NCI-H146 treated with DMSO at 0.1 percent for 48 hours (cell line): ENCODE measurements around the gene CNOT10.
"Not testable (repeated sequence)": the region's sequence is repeated elsewhere in the genome, so short reads cannot be mapped to it uniquely, and the experiment has no call there.

Experiments
- DNase-seq: peaks from one replicate; lab custom pipeline; 2025; ENCODE audit not compliant: unreplicated experiment; lab: John Stamatoyannopoulos, UW

The CNOT10 gene

GRCh38 chr3:32684800-32685542 is at the start of gene CNOT10:
CNOT10 (plus strand) TSS chr3:32685188; CDS start chr3:32685461, 273 bp downstream.
- DNase-seq: peak; percentile 86

- DNase-seq: no peak
These were observed 44.0 kb upstream of the CNOT10 start for GRCh38 chr3:32640939-32641338.

- DNase-seq: no peak
These were observed 43.6 kb upstream of the CNOT10 start for GRCh38 chr3:32641356-32641755.

GRCh38 chr3:32643354-32643753 is 41.6 kb upstream of the CNOT10 start:
- DNase-seq: no peak

GRCh38 chr3:32643816-32644215 is 41.2 kb upstream of the CNOT10 start:
- DNase-seq: no peak

- DNase-seq: no peak
These were observed 40.6 kb upstream of the CNOT10 start for GRCh38 chr3:32644380-32644779.

GRCh38 chr3:32646761-32647160 is 38.2 kb upstream of the CNOT10 start:
- DNase-seq: no peak

GRCh38 chr3:32652337-32653100 is 32.5 kb upstream of the CNOT10 start:
- DNase-seq: not testable (repeated sequence)

GRCh38 chr3:32655167-32655566 is 29.8 kb upstream of the CNOT10 start:
- no peak for DNase-seq

GRCh38 chr3:32660634-32661033 is 24.4 kb upstream of the CNOT10 start:
- no peak for DNase-seq

GRCh38 chr3:32662647-32663046 is 22.3 kb upstream of the CNOT10 start:
- DNase-seq: no peak

GRCh38 chr3:32664630-32665075 is 20.3 kb upstream of the CNOT10 start:
- not testable (repeated sequence) for DNase-seq

- DNase-seq: no peak
These were observed 17.9 kb upstream of the CNOT10 start for GRCh38 chr3:32667072-32667582.

GRCh38 chr3:32669226-32669625 is 15.8 kb upstream of the CNOT10 start:
- not testable (repeated sequence) for DNase-seq

- not testable (repeated sequence) for DNase-seq
These were observed 11.3 kb upstream of the CNOT10 start for GRCh38 chr3:32673730-32674129.

GRCh38 chr3:32675164-32675563 is 9.8 kb upstream of the CNOT10 start:
- DNase-seq: no peak

- DNase-seq: no peak
These were observed 9.3 kb upstream of the CNOT10 start for GRCh38 chr3:32675650-32676049.

- DNase-seq: no peak
These were observed 3.2 kb upstream of the CNOT10 start for GRCh38 chr3:32681811-32682210.

- no peak for DNase-seq
These were observed 774 bp upstream of the CNOT10 start for GRCh38 chr3:32684029-32684799.

GRCh38 chr3:32685543-32686185 is 676 bp downstream of the CNOT10 start:
- no peak for DNase-seq

- no peak for DNase-seq
These were observed 1.7 kb downstream of the CNOT10 start for GRCh38 chr3:32686713-32687112.
